DND-41 (cell line): ENCODE data around the gene RAD18.

Experiments used
- ATAC-seq: fragments of 200-7000 bp; cut with Tn5 transposase; 3 replicates; pipeline ENCODE4 v1.9.1; 2021; ENCODE audit warnings: low read depth; ENCODE audit not compliant: insufficient read depth
- DNase-seq: peaks from one replicate; pipeline ENCODE4 v3.0.0-alpha.2; 2020
- H2AFZ ChIP-seq: 2 replicates; pipeline ENCODE4 v1.6.0; 2012; ENCODE audit warnings: low read depth, low read length
- H3K27ac ChIP-seq: 2 replicates; pipeline ENCODE4 v1.5.1; 2012; ENCODE audit warnings: low read length, inconsistent platforms
- H3K27me3 ChIP-seq: fragments of 200-600 bp; sonication (generic); 2 replicates; pipeline ENCODE4 v1.6.0; 2012; ENCODE audit warnings: low read length, mild to moderate bottlenecking, inconsistent platforms; ENCODE audit not compliant: insufficient read depth, poor library complexity
- H3K36me3 ChIP-seq: 2 replicates; pipeline ENCODE4 v1.5.1; 2012; ENCODE audit warnings: low read length, inconsistent platforms; ENCODE audit not compliant: insufficient read depth
- H3K4me1 ChIP-seq: 2 replicates; pipeline ENCODE4 v1.5.1; 2012; ENCODE audit warnings: mild to moderate bottlenecking, low read length; ENCODE audit not compliant: insufficient read depth
- H3K4me2 ChIP-seq: 2 replicates; pipeline ENCODE4 v1.6.0; 2012; ENCODE audit warnings: mild to moderate bottlenecking, moderate library complexity, low read length, inconsistent platforms; ENCODE audit not compliant: insufficient read depth
- H3K4me3 ChIP-seq, 2 experiments: fragments of 200-600 bp in 1 of 2; shearing (Covaris generic) in 1 of 2; 2 replicates each; pipeline ENCODE4 v1.5.1; 2012 to 2016; ENCODE audit warnings: inconsistent platforms in 2 of 2, low read length in 2 of 2, mild to moderate bottlenecking in 2 of 2, low read depth in 1 of 2, moderate library complexity in 1 of 2
- H3K79me2 ChIP-seq: 2 replicates; pipeline ENCODE4 v1.6.0; 2012; ENCODE audit warnings: low read length, inconsistent platforms; ENCODE audit not compliant: insufficient read depth
- H3K9ac ChIP-seq: 2 replicates; pipeline ENCODE4 v1.6.0; 2012; ENCODE audit warnings: low read depth, mild to moderate bottlenecking, inconsistent platforms, low read length, moderate library complexity
- H3K9me3 ChIP-seq: 2 replicates; pipeline ENCODE4 v1.5.1; 2012; ENCODE audit warnings: low read length, moderate library complexity, mild to moderate bottlenecking, inconsistent platforms; ENCODE audit not compliant: insufficient read depth, severe bottlenecking
- H4K20me1 ChIP-seq: 2 replicates; pipeline ENCODE4 v1.6.0; 2012; ENCODE audit warnings: low read length; ENCODE audit not compliant: insufficient read depth
- CTCF ChIP-seq: IDR thresholded peaks from 2 replicates; pipeline ENCODE4 v1.5.1; 2012; ENCODE audit warnings: borderline replicate concordance, low read length, moderate library complexity, mild to moderate bottlenecking; ENCODE audit not compliant: poor library complexity, severe bottlenecking; ENCODE audit errors: extremely low read depth
- EZH2 ChIP-seq: IDR thresholded peaks from 3 replicates; pipeline ENCODE4 v1.6.1; 2012; ENCODE audit warnings: borderline replicate concordance, low read depth, mild to moderate bottlenecking, moderate library complexity, low read length, inconsistent platforms; ENCODE audit not compliant: severe bottlenecking

RAD18 gene

GRCh38 chr3:8841472-8841871 is 121.8 kb downstream of the RAD18 start:
- Histone ChIP-seq H3K9me3 (no peaks in the 10 kb centered on the region), H3K79me2 (no peaks in the 10 kb centered on the region), H3K4me1 (no peaks in the 10 kb centered on the region), H2AFZ (no peak overlapping the region), H3K4me2 (no peak overlapping the region), H3K36me3 (peaks cover 6% of the 10 kb centered on the region), H3K4me3 (no peak overlapping the region), H3K27me3 (no peaks in the 10 kb centered on the region), H4K20me1 (no peaks in the 10 kb centered on the region), H3K9ac (no peak overlapping the region), H3K27ac (no peak overlapping the region)
- TF ChIP-seq CTCF (no peak), EZH2 (no peak)
- no peak for ATAC-seq
- no peak for DNase-seq

GRCh38 chr3:8840556-8840955 is 122.7 kb downstream of the RAD18 start:
- Histone ChIP-seq H4K20me1 (no peaks in the 10 kb centered on the region), H3K9ac (no peak overlapping the region), H3K9me3 (no peaks in the 10 kb centered on the region), H2AFZ (no peak overlapping the region), H3K79me2 (no peaks in the 10 kb centered on the region), H3K27me3 (no peaks in the 10 kb centered on the region), H3K27ac (no peak overlapping the region), H3K4me3 (no peak overlapping the region), H3K4me2 (no peak overlapping the region), H3K4me1 (no peaks in the 10 kb centered on the region), H3K36me3 (peaks cover 6% of the 10 kb centered on the region)
- TF ChIP-seq CTCF, result no peak
- no peak for ATAC-seq
- no peak for DNase-seq

DNA sequence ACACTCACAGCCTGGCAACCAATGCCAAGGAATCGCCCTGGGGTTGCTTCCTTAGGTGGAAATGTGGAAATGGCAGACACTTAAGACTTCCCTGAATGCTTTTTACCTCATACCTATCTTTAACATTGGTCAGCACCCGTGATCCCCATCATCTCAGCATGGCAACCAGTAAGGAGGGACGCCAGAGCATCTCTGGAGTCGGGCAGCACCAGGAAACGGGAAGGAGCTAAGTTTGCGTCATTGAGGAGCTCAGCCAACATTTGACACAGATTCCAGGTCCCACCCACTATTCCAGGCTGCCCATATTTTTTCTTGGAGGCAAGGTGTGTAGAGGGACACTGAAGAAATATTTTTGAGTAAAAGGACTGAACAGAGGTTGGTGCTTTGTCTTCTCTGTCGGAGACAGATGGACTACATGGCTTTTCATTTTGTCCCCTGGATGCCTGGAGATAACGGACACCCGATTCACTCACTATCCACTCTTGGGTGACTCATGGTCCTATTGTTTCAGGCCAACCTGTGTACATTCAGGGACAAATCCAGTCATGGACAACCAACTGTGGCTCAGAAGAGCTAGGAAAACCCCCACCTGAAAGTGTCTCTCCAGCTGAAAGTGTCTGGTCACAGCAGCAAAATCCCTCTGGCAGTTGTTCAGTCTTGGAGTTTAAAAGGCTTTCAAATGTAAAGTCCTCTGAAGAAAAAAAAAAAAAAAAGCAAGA is 123.5 kb downstream of the RAD18 start:
- H3K9ac ChIP-seq, result no peak overlapping the region
- no peak for TF ChIP-seq CTCF
- no peak for TF ChIP-seq EZH2
- H3K79me2 ChIP-seq, result no peaks in the 10 kb centered on the region
- H3K27me3 ChIP-seq, result no peaks in the 10 kb centered on the region
- H3K27ac ChIP-seq, result no peak overlapping the region
- H3K9me3 ChIP-seq, result no peaks in the 10 kb centered on the region
- ATAC-seq (no peak), DNase-seq (no peak)
- no peak overlapping the region for H2AFZ ChIP-seq
- peaks cover 6% of the 10 kb centered on the region for H3K36me3 ChIP-seq
- no peaks in the 10 kb centered on the region for H4K20me1 ChIP-seq
- H3K4me2 ChIP-seq, result no peak overlapping the region
- no peak overlapping the region for H3K4me3 ChIP-seq
- H3K4me1 ChIP-seq, result no peaks in the 10 kb centered on the region
